Gastroesophageal sphincter (tissue), 4 donors: ENCODE results near the gene ASIC1. TPM values are rescaled to one million over a fixed set of nuclear protein-coding genes. Genes with fewer than 3 reads are reported as not detected.

Experiments used
- ATAC-seq: fragments of 150-250 bp; one replicate; pipeline ENCODE4 v1.9.1; 2016; ENCODE audit warnings: mild to moderate bottlenecking, moderate library complexity
- H3K27ac ChIP-seq, 4 donors: fragments of 200-600 bp; sonication (generic) in 3 of 4; 1 replicate in 3 of 4; 2 replicates in 1 of 4; pipeline ENCODE4 v1.5.1; 2016 to 2019
- H3K27me3 ChIP-seq: fragments of 200-600 bp; sonication (generic); one replicate; pipeline ENCODE4 v1.5.1; 2019
- H3K36me3 ChIP-seq, 2 donors: fragments of 200-600 bp; sonication (generic); one replicate each; pipeline ENCODE4 v1.5.1; 2019; ENCODE audit warnings: control low read depth in 1 of 2
- H3K4me1 ChIP-seq, 3 donors: fragments of 200-600 bp; sonication (generic); 1 replicate in 2 of 3; 2 replicates in 1 of 3; pipeline ENCODE4 v1.5.1; 2016 to 2019; ENCODE audit warnings: control low read depth in 2 of 3
- H3K4me3 ChIP-seq, 2 donors: fragments of 200-600 bp; sonication (generic); one replicate each; pipeline ENCODE4 v1.5.1; 2019; ENCODE audit warnings: mild to moderate bottlenecking in 1 of 2, moderate library complexity in 1 of 2
- H3K9me3 ChIP-seq, 3 donors: fragments of 200-600 bp; sonication (generic); one replicate each; pipeline ENCODE4 v1.5.1; 2017 to 2019; ENCODE audit warnings: control low read depth in 2 of 3
- CTCF ChIP-seq, 4 experiments: fragments of 200-600 bp in 2 of 4; fragments of 450-650 bp in 2 of 4; sonication (generic) in 1 of 4; IDR thresholded peaks; one replicate each; pipeline ENCODE4 v1.5.1; 2017 to 2019; ENCODE audit warnings: antibody characterized with exemption in 4 of 4, mild to moderate bottlenecking in 2 of 4, moderate library complexity in 2 of 4
- EP300 ChIP-seq: sonication (generic); formaldehyde crosslinking; IDR thresholded peaks from one replicate; pipeline ENCODE4 v1.6.1; 2017; ENCODE audit warnings: antibody characterized with exemption, mild to moderate bottlenecking
- POLR2A ChIP-seq, 2 donors: fragments of 450-650 bp; IDR thresholded peaks; one replicate each; pipeline ENCODE4 v1.6.1; 2017; ENCODE audit warnings: antibody characterized with exemption in 2 of 2, mild to moderate bottlenecking in 2 of 2, moderate library complexity in 1 of 2
- POLR2AphosphoS5 ChIP-seq: sonication (generic); formaldehyde crosslinking; IDR thresholded peaks from one replicate; pipeline ENCODE4 v1.6.1; 2017; ENCODE audit warnings: antibody characterized with exemption
- WGBS, 2 donors: methylation state at CpG; one replicate each; pipeline ENCODE4 v1.1.5; 2018; ENCODE audit warnings: low coverage in 1 of 2; 5-methylcytosine and 5-hydroxymethylcytosine counted together
- total RNA-seq, 4 donors: library from RNA; depleted of rRNA; stranded (reverse); fragments of >200 nt; gene quantifications; one replicate each; pipeline ENCODE4 v1.1.0, GENCODE V29; 2016

Gene ASIC1
- total RNA-seq, 4 donors from 2014 or later = 0.82 to 4.9 (median 3.1) TPM

DNA sequence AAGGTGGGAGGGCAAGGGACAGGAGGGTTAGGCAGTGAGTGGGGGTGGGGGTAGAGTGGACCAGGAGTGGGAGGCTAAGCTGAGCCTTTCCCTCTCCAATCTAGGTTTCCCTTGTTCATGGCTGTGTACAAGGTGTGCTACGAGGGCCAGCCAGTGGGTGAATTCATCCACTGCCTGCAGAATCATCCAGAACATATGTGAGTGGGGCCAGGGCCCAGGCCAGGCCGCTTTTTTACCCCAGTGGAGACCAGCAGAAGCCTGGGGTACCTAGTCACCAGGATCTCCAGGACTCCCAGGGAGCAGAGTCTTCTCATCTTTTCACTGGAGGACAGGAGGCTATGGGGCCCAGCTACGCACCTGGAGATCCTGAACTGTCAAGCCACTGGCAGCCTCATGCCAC lies 51.9 kb downstream of the ASIC1 start:
- H3K27ac ChIP-seq = peak overlapping the region in 3 of 4 donors; percentile 85 to 89 (median 87)
- no peaks in the 10 kb centered on the region for H3K36me3 ChIP-seq
- no peaks in the 10 kb centered on the region for H3K27me3 ChIP-seq
- TF ChIP-seq POLR2AphosphoS5 (no peak), CTCF (IDR thresholded peaks at IDR 0.05) (no peak), POLR2A (IDR thresholded peaks at IDR 0.05) (no peak), EP300 (no peak)
- ATAC-seq = no peak
- WGBS, 2 donors = no CpG with 5 or more reads among the region's 3 CpGs
- peaks cover 0 to 55% (median 26%) of the 10 kb centered on the region in 3 donors for H3K4me1 ChIP-seq
- no peaks in the 10 kb centered on the region for H3K9me3 ChIP-seq
- H3K4me3 ChIP-seq = no peak overlapping the region

- no peaks in the 10 kb centered on the region for H3K9me3 ChIP-seq
- peak overlapping the region; percentile 54 to 89 (median 86) for H3K27ac ChIP-seq
- no peak for ATAC-seq
- no peaks in the 10 kb centered on the region for H3K27me3 ChIP-seq
- no peak overlapping the region for H3K4me3 ChIP-seq
- WGBS, 2 donors = 28 to 49% methylated on average over 4 of the region's 8 CpGs
- TF ChIP-seq POLR2AphosphoS5 (peak; percentile 46), POLR2A (IDR thresholded peaks at IDR 0.05) (no peak)
- peaks cover 0 to 54% (median 26%) of the 10 kb centered on the region in 3 donors for H3K4me1 ChIP-seq
- H3K36me3 ChIP-seq = peaks cover 0 to 6% of the 10 kb centered on the region in 2 donors
These were observed 52.8 kb downstream of the ASIC1 start for GRCh38 chr12:50110127-50110761.

DNA sequence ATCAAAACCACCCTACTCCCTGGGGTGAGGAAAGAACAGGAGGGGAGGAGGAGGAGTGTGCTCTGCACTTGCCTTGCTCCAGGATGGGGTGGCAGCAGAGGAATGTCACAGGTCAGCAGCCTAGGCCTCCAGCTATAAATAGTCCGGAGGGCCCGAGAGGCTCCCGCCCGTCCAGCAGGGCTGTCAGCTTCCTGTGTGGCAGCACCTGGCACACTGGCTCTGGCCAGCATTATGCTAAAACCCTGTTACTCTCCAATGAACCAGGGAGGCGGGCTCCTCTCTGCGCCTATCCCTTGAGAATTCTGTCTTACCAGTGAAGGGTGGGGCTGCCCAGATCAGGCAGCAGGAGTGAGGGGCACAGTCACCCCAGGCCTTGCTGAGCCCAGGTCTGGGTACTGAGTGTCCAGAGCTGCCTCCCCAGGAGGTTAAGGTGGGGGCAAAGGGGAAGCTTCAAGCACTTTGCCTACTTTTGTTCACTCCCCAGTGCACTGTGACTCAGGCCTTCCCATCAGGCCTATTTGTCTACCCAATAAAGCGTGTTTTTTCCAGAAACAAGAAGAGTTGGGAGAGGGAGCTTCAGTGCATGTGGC lies 53.5 kb downstream of the ASIC1 start:
- peak; percentile 3 for ATAC-seq
- Histone ChIP-seq H3K36me3 (peaks cover 0 to 12% of the 10 kb centered on the region in 2 donors), H3K9me3 (no peaks in the 10 kb centered on the region), H3K4me1 (peaks cover 0 to 57% (median 26%) of the 10 kb centered on the region in 3 donors), H3K27me3 (no peaks in the 10 kb centered on the region), H3K4me3 (peak overlapping the region in 1 of 2 donors; percentile 73), H3K27ac (peak overlapping the region; percentile 54 to 89 (median 86))
- WGBS, 2 donors = 30 to 33% methylated on average over 1 to 2 of the region's 7 CpGs
- TF ChIP-seq CTCF (IDR thresholded peaks at IDR 0.05) = no peak
- no peak for TF ChIP-seq POLR2A (IDR thresholded peaks at IDR 0.05)
- no peak for TF ChIP-seq EP300
- peak; percentile 5 for TF ChIP-seq POLR2AphosphoS5

- no peaks in the 10 kb centered on the region for H3K27me3 ChIP-seq
- TF ChIP-seq EP300 (no peak), CTCF (IDR thresholded peaks at IDR 0.05) (no peak), POLR2AphosphoS5 (no peak), POLR2A (IDR thresholded peaks at IDR 0.05) (no peak)
These were observed 53.9 kb downstream of the ASIC1 start for GRCh38 chr12:50111395-50111692.

GRCh38 chr12:50111693-50112455 lies 54.5 kb downstream of the ASIC1 start, which contains the start of gene COX14:
Gene COX14, plus strand, starts transcription at chr12:50112236. Its CDS starts 7,808 bp downstream, at chr12:50120044.
- Histone ChIP-seq H3K27me3 (no peaks in the 10 kb centered on the region), H3K9me3 (no peaks in the 10 kb centered on the region), H3K27ac (peak within 1 kb of the TSS; percentile 93 to 100 (median 97)), H3K4me1 (peaks cover 0 to 68% (median 26%) of the 10 kb centered on the region in 3 donors), H3K4me3 (peak within 1 kb of the TSS; percentile 73 to 75), H3K36me3 (peaks cover 0 to 23% of the 10 kb centered on the region in 2 donors)
- 0% methylated on average over 6 of the region's 59 CpGs; no CpG with 5 or more reads in 1 of the 2 donors for WGBS, 2 donors
- TF ChIP-seq EP300 (no peak), POLR2AphosphoS5 (peak; percentile 100), POLR2A (IDR thresholded peaks at IDR 0.05) (peak; percentile 98), CTCF (IDR thresholded peaks at IDR 0.05) (peak in 3 of 4 experiments; percentile 87 to 94 (median 91))
- peak; percentile 95 for ATAC-seq

More at GRCh38 chr12:50111395-50111692, 53.9 kb downstream of the ASIC1 start:
- peak overlapping the region; percentile 54 to 89 (median 86) for H3K27ac ChIP-seq
- WGBS, 2 donors = 0% methylated on average over 4 of the region's 19 CpGs; no CpG with 5 or more reads in 1 of the 2 donors
- H3K4me1 ChIP-seq = peaks cover 0 to 62% (median 26%) of the 10 kb centered on the region in 3 donors
- peak overlapping the region; percentile 7 to 73 for H3K4me3 ChIP-seq
- H3K9me3 ChIP-seq = no peaks in the 10 kb centered on the region
- H3K36me3 ChIP-seq = peaks cover 0 to 17% of the 10 kb centered on the region in 2 donors
- no peak for ATAC-seq
